Measurements from ENCODE around the gene REEP5.

The REEP5 gene

GRCh38 chr5:112923148-112923917, 1.3 kb upstream of the REEP5 start:
- TF ChIP-seq CTCF (IDR thresholded peaks at IDR 0.05; ENCODE audit: control insufficient read depth, insufficient read depth, low read depth, low read length, missing control alignments), result no peak
- no peak overlapping the region for H3K4me3 ChIP-seq (ENCODE audit: control insufficient read depth, low read depth, low read length)
- DNase-seq (ENCODE audit: low read depth), result no peak

- TF ChIP-seq CTCF (IDR thresholded peaks at IDR 0.05; ENCODE audit: control insufficient read depth, insufficient read depth, low read depth, low read length, missing control alignments), result no peak
- peak overlapping the region; percentile 90 for H3K4me3 ChIP-seq (ENCODE audit: control insufficient read depth, low read depth, low read length)
- DNase-seq (ENCODE audit: low read depth), result no peak
These were observed 798 bp downstream of the REEP5 start for GRCh38 chr5:112921026-112921832.

DNA sequence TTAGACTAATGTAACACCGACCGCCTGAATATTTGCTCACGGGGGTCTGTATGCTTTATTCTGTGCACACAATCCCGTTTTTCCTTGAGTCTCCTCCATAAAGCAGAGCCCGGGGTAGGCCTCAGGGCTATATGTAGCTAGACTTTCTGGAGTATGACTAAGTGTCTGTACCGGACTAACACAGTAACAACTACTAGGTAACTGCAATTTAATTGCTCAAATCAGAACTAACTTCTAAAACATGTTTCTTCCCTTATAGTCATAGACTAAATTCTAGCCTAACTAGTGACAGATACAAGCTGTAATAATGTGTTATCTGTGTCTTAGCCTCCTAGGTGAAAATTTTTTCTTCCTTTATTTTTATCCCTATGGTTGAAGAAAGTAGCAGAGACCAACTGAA, 2.1 kb downstream of the REEP5 start:
- TF ChIP-seq CTCF (IDR thresholded peaks at IDR 0.05; ENCODE audit: control insufficient read depth, insufficient read depth, low read depth, low read length, missing control alignments), result no peak
- no peak overlapping the region for H3K4me3 ChIP-seq (ENCODE audit: control insufficient read depth, low read depth, low read length)
- no peak for DNase-seq (ENCODE audit: low read depth)

- DNase-seq (ENCODE audit: low read depth), result no peak
- no peak for TF ChIP-seq CTCF (IDR thresholded peaks at IDR 0.05; ENCODE audit: control insufficient read depth, insufficient read depth, low read depth, low read length, missing control alignments)
These were observed 3.3 kb downstream of the REEP5 start for GRCh38 chr5:112918679-112919078.

DNA sequence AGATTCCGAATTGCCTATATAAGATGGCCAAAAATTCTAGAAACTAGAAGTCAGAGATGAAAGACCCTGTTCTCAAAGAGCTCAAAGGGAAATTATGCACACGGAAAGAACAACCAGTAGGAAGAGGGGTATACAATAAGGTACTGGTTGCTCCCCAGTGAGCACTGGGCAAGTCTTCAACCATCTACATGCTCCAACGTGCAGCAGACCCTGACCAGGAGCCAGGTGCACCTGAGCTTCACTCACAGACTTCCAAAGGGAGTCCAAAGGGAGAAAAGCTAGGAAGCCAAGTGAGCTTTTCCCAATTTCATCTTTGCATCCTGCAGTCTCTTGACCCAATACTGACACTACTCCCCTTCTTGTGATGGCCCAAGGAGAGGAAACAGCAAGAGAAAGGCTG, 3.9 kb downstream of the REEP5 start:
- H3K4me3 ChIP-seq (ENCODE audit: control insufficient read depth, low read depth, low read length), result no peak overlapping the region
- no peak for TF ChIP-seq CTCF (IDR thresholded peaks at IDR 0.05; ENCODE audit: control insufficient read depth, insufficient read depth, low read depth, low read length, missing control alignments)
- no peak for DNase-seq (ENCODE audit: low read depth)

More at GRCh38 chr5:112918679-112919078, 3.3 kb downstream of the REEP5 start:
- no peak overlapping the region for H3K4me3 ChIP-seq (ENCODE audit: control insufficient read depth, low read depth, low read length)

- no peak for DNase-seq (ENCODE audit: low read depth)
- no peak overlapping the region for H3K4me3 ChIP-seq (ENCODE audit: control insufficient read depth, low read depth, low read length)
- TF ChIP-seq CTCF (IDR thresholded peaks at IDR 0.05; ENCODE audit: control insufficient read depth, insufficient read depth, low read depth, low read length, missing control alignments), result peak; percentile 21
These were observed 4.5 kb downstream of the REEP5 start for GRCh38 chr5:112917453-112917995.

Data from AG09309 (cell line).